ENCODE measurements around the gene KIAA1755. TPM values are rescaled to one million over a fixed set of nuclear protein-coding genes. Genes with fewer than 3 reads are reported as not detected.

KIAA1755 gene
- total and polyA plus RNA-seq, 2 of the 4 experiments (the other 2 are of a cell fraction), result 2.5 to 5.1 TPM

DNA sequence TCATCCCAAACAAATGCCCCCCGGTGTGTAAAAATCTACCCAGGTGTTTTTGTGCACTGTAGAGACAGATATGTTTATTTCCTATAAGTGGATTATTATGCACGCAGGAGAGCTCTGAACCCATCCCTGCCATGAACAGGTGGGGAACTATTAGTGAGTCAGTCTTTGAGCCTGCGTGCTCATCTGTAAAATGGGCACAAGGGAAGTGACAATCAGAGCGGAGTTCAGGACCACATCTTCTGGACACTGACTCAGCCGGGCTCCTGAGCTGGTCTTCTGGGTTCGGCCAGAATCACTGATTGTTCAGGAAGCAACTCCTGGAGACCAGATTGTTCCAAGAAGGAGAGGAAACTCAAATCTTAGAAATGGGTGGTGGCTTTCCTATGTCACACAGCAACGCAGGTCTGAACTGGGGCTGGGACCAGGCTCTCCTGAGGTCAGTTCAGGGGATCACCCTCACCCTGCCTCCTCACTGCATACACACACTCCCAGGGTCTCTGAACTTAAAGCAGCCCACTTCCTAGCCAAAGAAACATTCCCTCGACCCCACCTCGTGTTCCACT lies 68.1 kb downstream of the KIAA1755 start:
- Histone ChIP-seq H3K14ac (replicated peaks; ENCODE audit: low read depth, low read length) (no peak overlapping the region), H2BK15ac (ENCODE audit: low read depth, low read length) (0 out of 3 replicates have a peak overlapping the region, but pooled peaks have one; percentile 29), H3K9me1 (ENCODE audit: insufficient read depth, low read length) (peaks cover 12% of the 10 kb centered on the region; the same call in 1 of the 2 replicates), H3K27ac (ENCODE audit: insufficient read depth, low read length) (no peak overlapping the region), H2BK120ac (ENCODE audit: low read depth, low read length) (0 out of 2 replicates have a peak overlapping the region, but pooled peaks have one; percentile 7), H3K4ac (ENCODE audit: low read depth, low read length) (0 out of 2 replicates have a peak overlapping the region, but pooled peaks have one; percentile 7), H4K8ac (ENCODE audit: low read depth in 2 of 2, low read length in 2 of 2) (no peak overlapping the region; a peak in 1 of 4 replicates), H3K9me3 (ENCODE audit: control insufficient read depth, insufficient read depth, low read length) (no peaks in the 10 kb centered on the region), H3K23ac (ENCODE audit: low read depth, low read length) (no peak overlapping the region), H4K5ac (ENCODE audit: low read depth, low read length) (no peak overlapping the region), H2AK5ac (ENCODE audit: low read depth, low read length) (peak overlapping the region; percentile 25), H3K18ac (ENCODE audit: low read depth, low read length) (no peak overlapping the region; the same call in 1 of the 2 replicates), H3K4me3 (ENCODE audit: insufficient read depth, low read depth, low read length) (no peak overlapping the region), H3K27me3 (ENCODE audit: control insufficient read depth, insufficient read depth, low read length) (no peaks in the 10 kb centered on the region), H3K79me1 (ENCODE audit: low read depth in 1 of 2, low read length in 2 of 2) (no peaks in the 10 kb centered on the region), H3K9ac (ENCODE audit: low read depth, low read length) (no peak overlapping the region), H2AK9ac (replicated peaks; ENCODE audit: low read depth, low read length, poor library complexity) (no peak overlapping the region), H3K56ac (ENCODE audit: extremely low read depth, insufficient read depth, low read length) (no peak overlapping the region), H2BK20ac (ENCODE audit: low read depth, low read length) (peak overlapping the region; percentile 24; the same call in 1 of the 2 replicates), H2AFZ (replicated peaks; ENCODE audit: low read length, poor library complexity) (no peak overlapping the region), H3K36me3 (ENCODE audit: control insufficient read depth, insufficient read depth, low read length) (no peaks in the 10 kb centered on the region), H4K91ac (ENCODE audit: insufficient read depth, low read depth, low read length) (peak overlapping the region; percentile 37; the same call in 1 of the 2 replicates), H3K4me1 (ENCODE audit: control insufficient read depth, insufficient read depth, low read length) (peaks cover 20% of the 10 kb centered on the region), H3K4me2 (ENCODE audit: low read depth, low read length) (no peak overlapping the region), H2BK5ac (ENCODE audit: low read depth, low read length, poor library complexity, severe bottlenecking) (no peak overlapping the region), H4K20me1 (ENCODE audit: insufficient read depth, low read length) (no peaks in the 10 kb centered on the region)
- in situ Hi-C loops (cut with MboI; ENCODE audit: low sequenced_read_pairs) (no loop called here), dilution Hi-C loops (cut with HindIII; ENCODE audit: low sequenced_read_pairs, unreplicated experiment) (no loop called here), intact Hi-C loops (cut with micrococcal nuclease) (no loop called here)
- 76% methylated on average over 4 of the region's 9 CpGs; no CpG with 5 or more reads in 1 of the 2 experiments for WGBS, 2 experiments (ENCODE audit: extremely low coverage in 2 of 2, insufficient read length in 1 of 2)
- no TSS peak for BruUV-seq (replicated peaks)
- TF ChIP-seq SMC3 (IDR thresholded peaks at IDR 0.05; ENCODE audit: low read depth, low read length) (no peak), NFE2L2 (IDR thresholded peaks at IDR 0.05; ENCODE audit: low read depth, low read length) (no peak), FOS (IDR thresholded peaks at IDR 0.05; ENCODE audit: low read depth, low read length) (no peak), POLR2A (IDR thresholded peaks at IDR 0.05; ENCODE audit: low read depth, low read length) (no peak), RFX5 (IDR thresholded peaks at IDR 0.05; ENCODE audit: low read depth, low read length) (no peak), MAZ (IDR thresholded peaks at IDR 0.05; ENCODE audit: borderline replicate concordance, low read depth, low read length) (no peak), BHLHE40 (IDR thresholded peaks at IDR 0.05; ENCODE audit: low read depth, low read length) (no peak), RCOR1 (IDR thresholded peaks at IDR 0.05; ENCODE audit: insufficient replicate concordance, low read length) (no peak), MAFK (IDR thresholded peaks at IDR 0.05; ENCODE audit: low read depth, low read length) (no peak), MXI1 (IDR thresholded peaks at IDR 0.05; ENCODE audit: borderline replicate concordance, low read depth, low read length) (no peak), RAD21 (IDR thresholded peaks at IDR 0.05; ENCODE audit: low read length) (no peak), CHD1 (IDR thresholded peaks at IDR 0.05; ENCODE audit: low read depth, low read length) (no peak), CEBPB (IDR thresholded peaks at IDR 0.05; ENCODE audit: low read depth, low read length) (no peak), CTCF (conservative IDR thresholded peaks at IDR 0.05; ENCODE audit: low read depth, low read length) (no peak)
- TF ChIP-seq, protein P1, sequence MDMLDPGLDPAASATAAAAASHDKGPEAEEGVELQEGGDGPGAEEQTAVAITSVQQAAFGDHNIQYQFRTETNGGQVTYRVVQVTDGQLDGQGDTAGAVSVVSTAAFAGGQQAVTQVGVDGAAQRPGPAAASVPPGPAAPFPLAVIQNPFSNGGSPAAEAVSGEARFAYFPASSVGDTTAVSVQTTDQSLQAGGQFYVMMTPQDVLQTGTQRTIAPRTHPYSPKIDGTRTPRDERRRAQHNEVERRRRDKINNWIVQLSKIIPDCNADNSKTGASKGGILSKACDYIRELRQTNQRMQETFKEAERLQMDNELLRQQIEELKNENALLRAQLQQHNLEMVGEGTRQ (IDR thresholded peaks at IDR 0.05; ENCODE audit: low read depth, low read length), result no peak
- no peak for ATAC-seq (ENCODE audit: low read depth)
- CTCF ChIA-PET, result interaction anchor here (0.6 kb wide), 1 partner anchor 151 kb away, joined by 3 read pairs; no protein-coding TSS in a partner anchor
- no peak for DNase-seq
- POLR2A ChIA-PET (ENCODE audit: unreplicated experiment), result no interaction called here

All from IMR-90 (cell line).